ENCODE data around the gene SLC16A13.
A peak's percentile ranks its signal among the peaks of the same experiment; 100 is the strongest.

The SLC16A13 gene

DNA sequence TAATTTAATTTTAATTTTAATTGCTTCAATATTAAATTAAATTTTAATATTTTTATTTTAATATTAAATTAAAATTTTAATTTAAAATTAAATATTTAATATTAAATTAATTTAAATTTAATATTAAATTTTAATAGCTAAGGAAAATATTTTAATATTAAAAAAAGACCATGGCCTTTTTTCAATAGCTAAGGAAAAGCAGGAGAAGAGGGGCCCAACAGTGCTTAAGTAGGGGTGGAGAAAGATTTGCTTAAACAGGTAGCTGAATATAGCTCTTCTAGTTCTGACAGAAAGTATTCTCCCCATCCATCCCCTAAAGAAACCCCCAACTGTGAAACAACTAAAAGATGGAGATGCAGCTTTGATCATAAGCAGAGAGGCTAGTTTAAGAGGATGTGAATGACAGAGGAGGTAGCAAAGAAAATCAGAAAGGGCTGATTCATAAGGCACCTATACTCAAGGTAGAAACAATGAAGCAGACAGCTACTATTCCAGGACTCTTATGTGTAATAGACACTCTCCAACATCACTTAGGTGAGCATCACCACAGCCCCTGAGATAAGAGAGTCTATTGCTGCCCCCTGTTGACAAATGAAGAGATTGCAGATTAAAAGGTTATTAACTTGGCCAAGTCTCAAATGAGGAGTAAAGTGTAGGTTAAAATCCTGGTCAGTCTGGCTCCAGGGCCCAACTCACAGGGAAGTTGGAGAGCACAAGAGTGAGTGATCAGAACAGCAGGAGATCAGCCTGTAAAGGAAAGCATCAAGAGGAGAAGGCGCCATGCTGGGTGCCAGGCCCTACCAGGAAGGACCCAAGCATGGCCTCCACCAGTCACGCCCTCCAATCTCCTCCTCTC is 31.2 kb upstream of the SLC16A13 start:
- no peak overlapping the region for H3K27ac ChIP-seq
- TF ChIP-seq, protein P1, sequence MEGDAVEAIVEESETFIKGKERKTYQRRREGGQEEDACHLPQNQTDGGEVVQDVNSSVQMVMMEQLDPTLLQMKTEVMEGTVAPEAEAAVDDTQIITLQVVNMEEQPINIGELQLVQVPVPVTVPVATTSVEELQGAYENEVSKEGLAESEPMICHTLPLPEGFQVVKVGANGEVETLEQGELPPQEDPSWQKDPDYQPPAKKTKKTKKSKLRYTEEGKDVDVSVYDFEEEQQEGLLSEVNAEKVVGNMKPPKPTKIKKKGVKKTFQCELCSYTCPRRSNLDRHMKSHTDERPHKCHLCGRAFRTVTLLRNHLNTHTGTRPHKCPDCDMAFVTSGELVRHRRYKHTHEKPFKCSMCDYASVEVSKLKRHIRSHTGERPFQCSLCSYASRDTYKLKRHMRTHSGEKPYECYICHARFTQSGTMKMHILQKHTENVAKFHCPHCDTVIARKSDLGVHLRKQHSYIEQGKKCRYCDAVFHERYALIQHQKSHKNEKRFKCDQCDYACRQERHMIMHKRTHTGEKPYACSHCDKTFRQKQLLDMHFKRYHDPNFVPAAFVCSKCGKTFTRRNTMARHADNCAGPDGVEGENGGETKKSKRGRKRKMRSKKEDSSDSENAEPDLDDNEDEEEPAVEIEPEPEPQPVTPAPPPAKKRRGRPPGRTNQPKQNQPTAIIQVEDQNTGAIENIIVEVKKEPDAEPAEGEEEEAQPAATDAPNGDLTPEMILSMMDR (conservative IDR thresholded peaks at IDR 0.05): peak; percentile 69

DNA sequence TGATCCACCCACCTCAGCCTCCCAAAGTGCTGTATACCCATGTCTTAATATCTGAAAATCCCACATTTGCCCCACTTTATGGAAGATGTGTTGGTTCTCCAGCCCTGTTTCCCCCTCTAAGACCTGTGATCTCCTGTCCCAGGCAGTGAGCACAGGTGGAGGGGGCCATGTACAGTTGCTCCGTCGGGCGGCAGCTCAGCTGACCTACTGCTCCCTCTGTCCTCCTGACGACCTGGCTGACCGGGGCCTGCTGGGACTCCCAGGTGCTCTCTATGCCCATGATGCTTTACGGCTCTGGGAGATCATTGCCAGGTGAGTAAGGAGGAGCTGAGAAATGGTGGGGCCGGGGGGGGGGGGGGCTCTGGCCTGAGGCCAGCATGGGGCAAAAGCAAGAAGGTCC is 30.1 kb upstream of the SLC16A13 start:
- TF ChIP-seq, protein P1 (conservative IDR thresholded peaks at IDR 0.05): no peak
- no peak overlapping the region for H3K27ac ChIP-seq

DNA sequence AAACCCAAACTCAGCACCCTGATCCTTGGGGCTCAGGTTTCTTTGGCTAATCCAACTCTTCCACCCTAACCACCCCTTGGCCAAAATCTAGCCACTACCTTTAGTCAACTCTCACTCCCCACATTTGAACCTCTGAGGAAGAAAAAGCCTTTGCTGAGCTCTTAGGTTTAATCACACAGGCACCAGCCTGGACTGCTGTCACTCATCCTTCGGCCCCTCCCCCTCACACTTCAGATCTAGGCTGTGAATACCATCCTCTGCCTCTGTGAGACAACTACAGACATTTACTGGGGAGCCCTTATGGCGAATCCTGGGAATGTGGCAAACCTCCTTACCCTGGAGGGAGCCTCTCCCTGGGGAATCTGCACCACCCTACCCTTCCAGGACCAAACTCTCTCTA is 28.7 kb upstream of the SLC16A13 start:
- TF ChIP-seq, protein P1 (conservative IDR thresholded peaks at IDR 0.05): no peak
- H3K27ac ChIP-seq: no peak overlapping the region

DNA sequence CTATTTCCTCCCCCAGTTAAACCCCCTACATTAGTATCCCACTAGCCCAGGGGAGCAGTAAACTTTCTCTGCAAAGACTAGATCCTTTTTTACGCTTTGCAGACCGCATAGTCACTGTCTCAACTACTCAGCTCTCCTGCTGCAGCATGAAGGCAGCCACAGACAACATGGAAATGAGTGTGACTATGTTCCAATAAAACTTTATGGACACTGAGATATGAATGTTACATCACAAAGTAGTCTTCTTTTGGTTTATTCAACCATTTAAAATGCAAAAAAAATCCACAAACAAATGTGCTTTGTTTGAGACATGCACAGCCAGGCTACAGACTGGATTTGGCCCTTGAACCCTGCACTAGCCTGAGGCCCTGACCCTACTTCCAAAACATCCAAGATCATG is 25.3 kb upstream of the SLC16A13 start:
- no peak overlapping the region for H3K27ac ChIP-seq
- TF ChIP-seq, protein P1 (conservative IDR thresholded peaks at IDR 0.05): no peak

DNA sequence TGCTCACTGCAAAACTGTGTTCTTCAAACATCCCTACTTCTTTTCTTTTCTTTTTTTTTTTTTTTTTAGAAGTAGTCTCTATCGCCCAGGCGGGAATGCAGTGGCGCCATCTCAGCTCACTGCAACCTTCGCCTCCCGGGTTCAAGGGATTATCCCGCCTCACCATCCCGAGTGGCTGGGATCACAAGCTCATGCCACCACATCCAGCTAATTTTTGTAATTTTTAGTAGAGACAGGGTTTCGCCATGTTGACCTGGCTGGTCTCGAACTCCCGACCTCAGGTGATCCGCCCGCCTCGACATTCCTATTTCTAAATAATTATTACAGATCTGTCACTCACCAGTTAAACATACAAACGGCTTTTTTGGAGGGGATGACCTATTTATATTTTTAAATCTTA is 24.4 kb upstream of the SLC16A13 start:
- TF ChIP-seq, protein P1 (conservative IDR thresholded peaks at IDR 0.05): no peak
- peak overlapping the region; percentile 91; the same call in 1 of the 2 replicates for H3K27ac ChIP-seq

DNA sequence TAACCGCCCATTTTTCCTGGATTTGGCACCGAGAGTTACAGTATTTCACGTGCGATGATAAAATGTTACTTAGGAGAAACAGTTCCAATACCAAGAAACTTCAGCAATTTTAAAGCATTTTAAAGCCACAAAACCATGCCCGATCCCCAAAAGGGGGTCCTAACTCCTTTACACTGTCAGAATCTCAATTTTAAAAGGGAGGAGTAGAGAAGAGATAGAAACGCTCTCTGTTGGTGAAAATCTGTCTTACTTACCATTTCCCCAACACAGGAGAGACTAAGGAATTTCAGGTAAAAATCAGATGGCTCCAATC is 23.9 kb upstream of the SLC16A13 start:
- peak overlapping the region; percentile 91 for H3K27ac ChIP-seq

DNA sequence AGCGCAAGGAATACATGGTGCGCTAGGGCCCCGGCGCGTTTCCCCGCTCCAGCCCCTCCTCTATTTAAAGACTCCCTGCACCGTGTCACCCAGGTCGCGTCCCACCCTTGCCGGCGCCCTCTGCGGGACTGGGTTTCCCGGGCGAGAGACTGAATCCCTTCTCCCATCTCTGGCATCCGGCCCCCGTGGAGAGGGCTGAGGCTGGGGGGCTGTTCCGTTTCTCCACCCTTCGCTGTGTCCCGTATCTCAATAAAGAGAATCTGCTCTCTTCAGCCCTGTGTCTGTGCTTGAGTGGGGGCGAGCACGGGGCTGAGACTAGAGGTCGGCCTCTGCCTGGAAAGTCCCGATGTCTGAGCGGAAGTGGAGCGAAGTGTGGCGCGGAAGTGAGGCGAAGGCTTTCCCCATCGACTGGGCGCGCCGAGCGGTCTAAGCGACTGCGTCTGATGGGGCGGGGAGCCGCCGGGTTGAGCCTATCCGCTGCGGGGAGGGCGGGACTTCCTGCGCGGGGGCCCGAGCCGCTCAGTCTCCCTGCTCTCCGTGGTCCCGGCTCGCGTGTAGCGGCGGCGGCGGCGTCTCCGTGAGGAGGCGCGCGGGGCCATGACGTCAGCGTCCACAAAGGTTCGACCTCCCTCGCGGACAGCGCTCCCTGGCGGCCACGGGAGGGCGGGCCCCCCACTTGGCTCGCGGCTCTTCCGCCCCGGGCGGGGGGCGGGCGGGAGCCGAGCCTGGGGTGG is 21.4 kb upstream of the SLC16A13 start:
- TF ChIP-seq, protein P1 (conservative IDR thresholded peaks at IDR 0.05): peak; percentile 81
- peak overlapping the region; percentile 91 for H3K27ac ChIP-seq

More for the DNA sequence above, 23.9 kb upstream of the SLC16A13 start:
- TF ChIP-seq, protein P1 (conservative IDR thresholded peaks at IDR 0.05): no peak

Data from VCaP (cell line).